Measurements from ENCODE around the gene MEX3C.

Gene MEX3C

GRCh38 chr18:51229328-51229727 is 31.8 kb upstream of the MEX3C start:
- DNase-seq, result no peak
- Histone ChIP-seq H3K27ac (no peak overlapping the region), H3K9me3 (peaks cover 0 to 3% (median 0%) of the 10 kb centered on the region in 3 donors), H3K27me3 (no peaks in the 10 kb centered on the region), H3K4me3 (no peak overlapping the region), H3K36me3 (no peaks in the 10 kb centered on the region), H3K4me1 (no peaks in the 10 kb centered on the region)
- TF ChIP-seq CTCF (IDR thresholded peaks at IDR 0.05), result no peak
- intact Hi-C loops (cut with DNase I; ENCODE audit: low total_unique reads), result no loop called here

GRCh38 chr18:51227660-51228059 is 30.2 kb upstream of the MEX3C start:
- no peak overlapping the region for H3K27ac ChIP-seq
- no peak for DNase-seq
- peaks cover 0 to 3% (median 0%) of the 10 kb centered on the region in 3 donors for H3K9me3 ChIP-seq
- no peaks in the 10 kb centered on the region for H3K36me3 ChIP-seq
- no peak for TF ChIP-seq CTCF (IDR thresholded peaks at IDR 0.05)
- no peaks in the 10 kb centered on the region for H3K27me3 ChIP-seq
- no peaks in the 10 kb centered on the region for H3K4me1 ChIP-seq
- no peak overlapping the region for H3K4me3 ChIP-seq
- intact Hi-C loops (cut with DNase I; ENCODE audit: low total_unique reads), result no loop called here

GRCh38 chr18:51226587-51227350 is 29.3 kb upstream of the MEX3C start:
- Histone ChIP-seq H3K9me3 (peaks cover 0 to 3% (median 0%) of the 10 kb centered on the region in 3 donors), H3K27ac (no peak overlapping the region), H3K4me1 (no peaks in the 10 kb centered on the region), H3K4me3 (no peak overlapping the region), H3K27me3 (no peaks in the 10 kb centered on the region), H3K36me3 (no peaks in the 10 kb centered on the region)
- TF ChIP-seq CTCF (IDR thresholded peaks at IDR 0.05), result no peak
- intact Hi-C loops (cut with DNase I; ENCODE audit: low total_unique reads), result no loop called here
- DNase-seq, result no peak

- DNase-seq, result no peak
- no peak overlapping the region for H3K4me3 ChIP-seq
- no peak for TF ChIP-seq CTCF (IDR thresholded peaks at IDR 0.05)
- H3K36me3 ChIP-seq, result no peaks in the 10 kb centered on the region
- H3K27ac ChIP-seq, result no peak overlapping the region
- H3K4me1 ChIP-seq, result no peaks in the 10 kb centered on the region
- no peaks in the 10 kb centered on the region for H3K27me3 ChIP-seq
- H3K9me3 ChIP-seq, result peaks cover 0 to 3% (median 0%) of the 10 kb centered on the region in 3 donors
- intact Hi-C loops (cut with DNase I; ENCODE audit: low total_unique reads), result no loop called here
Measured at GRCh38 chr18:51226068-51226467, 28.6 kb upstream of the MEX3C start.

- H3K36me3 ChIP-seq, result no peaks in the 10 kb centered on the region
- H3K27ac ChIP-seq, result no peak overlapping the region
- H3K4me1 ChIP-seq, result no peaks in the 10 kb centered on the region
- no peak for DNase-seq
- no peak for TF ChIP-seq CTCF (IDR thresholded peaks at IDR 0.05)
- intact Hi-C loops (cut with DNase I; ENCODE audit: low total_unique reads), result no loop called here
- H3K27me3 ChIP-seq, result no peaks in the 10 kb centered on the region
- no peak overlapping the region for H3K4me3 ChIP-seq
- no peaks in the 10 kb centered on the region for H3K9me3 ChIP-seq
Measured at GRCh38 chr18:51212606-51213005, 15.1 kb upstream of the MEX3C start.
